ENCODE measurements around the gene UCMA. TPM values are rescaled to one million over a fixed set of nuclear protein-coding genes. Genes with fewer than 3 reads are reported as not detected.

UCMA gene
- total RNA-seq, 1 experiment from 2014 or later, result not detected

- Mint-ChIP-seq H3K9me3 (ENCODE audit: low read depth, unreplicated experiment) (no peaks in the 10 kb centered on the region), H3K4me3 (ENCODE audit: low read depth, unreplicated experiment) (no peak overlapping the region), H3K4me1 (ENCODE audit: low read depth, unreplicated experiment) (no peaks in the 10 kb centered on the region), H3K27me3 (ENCODE audit: unreplicated experiment) (no peaks in the 10 kb centered on the region), H3K27ac (ENCODE audit: unreplicated experiment) (no peak overlapping the region), H3K36me3 (ENCODE audit: insufficient read depth, unreplicated experiment) (peaks cover 9% of the 10 kb centered on the region)
- no TSS peak for BruUV-seq (replicated peaks)
- DNase-seq, result no peak
- CTCF ChIA-PET, result no interaction called here
- intact Hi-C loops (cut with micrococcal nuclease; ENCODE audit: unreplicated experiment), result no loop called here
- no peak for TF ChIP-seq CTCF (IDR thresholded peaks at IDR 0.05; ENCODE audit: unreplicated experiment)
These were observed 50.5 kb downstream of the UCMA start for GRCh38 chr10:13183625-13184024.

GRCh38 chr10:13182424-13182823, 51.8 kb downstream of the UCMA start:
- Mint-ChIP-seq H3K4me1 (ENCODE audit: low read depth, unreplicated experiment) (no peaks in the 10 kb centered on the region), H3K36me3 (ENCODE audit: insufficient read depth, unreplicated experiment) (peaks cover 9% of the 10 kb centered on the region)

GRCh38 chr10:13180788-13181187, 53.4 kb downstream of the UCMA start:
- Mint-ChIP-seq H3K4me1 (ENCODE audit: low read depth, unreplicated experiment) (no peaks in the 10 kb centered on the region), H3K36me3 (ENCODE audit: insufficient read depth, unreplicated experiment) (peaks cover 9% of the 10 kb centered on the region), H3K27ac (ENCODE audit: unreplicated experiment) (no peak overlapping the region), H3K4me3 (ENCODE audit: low read depth, unreplicated experiment) (no peak overlapping the region), H3K9me3 (ENCODE audit: low read depth, unreplicated experiment) (no peaks in the 10 kb centered on the region), H3K27me3 (ENCODE audit: unreplicated experiment) (no peaks in the 10 kb centered on the region)
- TF ChIP-seq CTCF (IDR thresholded peaks at IDR 0.05; ENCODE audit: unreplicated experiment), result no peak
- no TSS peak for BruUV-seq (replicated peaks)
- CTCF ChIA-PET, result no interaction called here
- intact Hi-C loops (cut with micrococcal nuclease; ENCODE audit: unreplicated experiment), result no loop called here
- DNase-seq, result no peak

More at GRCh38 chr10:13182424-13182823, 51.8 kb downstream of the UCMA start:
- intact Hi-C loops (cut with micrococcal nuclease; ENCODE audit: unreplicated experiment), result no loop called here
- H3K4me3 Mint-ChIP-seq (ENCODE audit: low read depth, unreplicated experiment), result no peak overlapping the region
- no peak for DNase-seq
- no peak for TF ChIP-seq CTCF (IDR thresholded peaks at IDR 0.05; ENCODE audit: unreplicated experiment)
- CTCF ChIA-PET, result no interaction called here
- BruUV-seq (replicated peaks), result no TSS peak
- H3K9me3 Mint-ChIP-seq (ENCODE audit: low read depth, unreplicated experiment), result no peaks in the 10 kb centered on the region
- H3K27ac Mint-ChIP-seq (ENCODE audit: unreplicated experiment), result no peak overlapping the region
- H3K27me3 Mint-ChIP-seq (ENCODE audit: unreplicated experiment), result no peaks in the 10 kb centered on the region

GRCh38 chr10:13173616-13174015, 60.6 kb downstream of the UCMA start:
- Mint-ChIP-seq H3K27me3 (ENCODE audit: unreplicated experiment) (no peaks in the 10 kb centered on the region), H3K27ac (ENCODE audit: unreplicated experiment) (no peak overlapping the region)
- CTCF ChIA-PET, result no interaction called here

More at GRCh38 chr10:13173616-13174015, 60.6 kb downstream of the UCMA start:
- Mint-ChIP-seq H3K4me3 (ENCODE audit: low read depth, unreplicated experiment) (no peak overlapping the region), H3K9me3 (ENCODE audit: low read depth, unreplicated experiment) (no peaks in the 10 kb centered on the region), H3K36me3 (ENCODE audit: insufficient read depth, unreplicated experiment) (peaks cover 7% of the 10 kb centered on the region), H3K4me1 (ENCODE audit: low read depth, unreplicated experiment) (no peaks in the 10 kb centered on the region)
- no peak for DNase-seq
- intact Hi-C loops (cut with micrococcal nuclease; ENCODE audit: unreplicated experiment), result no loop called here
- no peak for TF ChIP-seq CTCF (IDR thresholded peaks at IDR 0.05; ENCODE audit: unreplicated experiment)
- BruUV-seq (replicated peaks), result no TSS peak

Other genes starting within 250 kb of the UCMA start
- gene CCDC3, start 232.7 kb downstream of the UCMA start, total RNA-seq (2022), result not detected in 2 replicates
- 48.9 and 60.6 TPM in 2 replicates for gene OPTN, start 134.2 kb downstream of the UCMA start, total RNA-seq (2022)
- gene MCM10, start 72.8 kb downstream of the UCMA start, total RNA-seq (2022), result 42.0 and 49.3 TPM in 2 replicates
- gene PHYH, start 65.7 kb upstream of the UCMA start, total RNA-seq (2022), result 26.7 and 30.4 TPM in 2 replicates
- 50.1 and 61.8 TPM in 2 replicates for gene SEPHS1, start 113.9 kb upstream of the UCMA start, total RNA-seq (2022)